ENCODE measurements around the gene GPC6. TPM values are rescaled to one million over a fixed set of nuclear protein-coding genes. Genes with fewer than 3 reads are reported as not detected.

Gene GPC6
- total RNA-seq, 1 experiment from 2014 or later = 0.22 TPM

GRCh38 chr13:93936901-93937300 lies 710.3 kb downstream of the GPC6 start:
- POLR2A ChIA-PET = no interaction called here
- Histone ChIP-seq H3K27ac (ENCODE audit: low read depth, low read length) (no peak overlapping the region), H3K4me1 (ENCODE audit: control insufficient read depth in 1 of 2, insufficient read depth in 2 of 2, low read length in 2 of 2) (no peaks in the 10 kb centered on the region), H2AFZ (ENCODE audit: low read depth, low read length, poor library complexity, severe bottlenecking) (no peak overlapping the region), H4K20me1 (ENCODE audit: insufficient read depth) (no peaks in the 10 kb centered on the region), H3K79me2 (ENCODE audit: insufficient read depth, low read length) (no peaks in the 10 kb centered on the region), H3K9ac (ENCODE audit: low read length) (no peak overlapping the region), H3K9me3 (ENCODE audit: control insufficient read depth in 1 of 2, insufficient read depth in 1 of 2, low read depth in 1 of 2, low read length in 2 of 2) (peaks cover 7 to 12% of the 10 kb centered on the region in 2 experiments; a peak in 2 of 4 replicates), H3K4me3 (replicated peaks in 1 of 2; ENCODE audit: low read depth in 1 of 2, low read length in 2 of 2) (no peak overlapping the region), H3K4me2 (ENCODE audit: low read length) (no peak overlapping the region), H3K27me3 (ENCODE audit: insufficient read depth, low read length) (no peaks in the 10 kb centered on the region), H3K9me2 (ENCODE audit: insufficient read depth) (no peaks in the 10 kb centered on the region), H3K36me3 (ENCODE audit: control insufficient read depth in 1 of 2, insufficient read depth in 2 of 2, low read length in 2 of 2) (no peaks in the 10 kb centered on the region)
- RAD21 ChIA-PET (ENCODE audit: low non-redundant PET in 1 of 2, low total read pairs in 2 of 2, uncharacterized antibody in 2 of 2, unreplicated experiment in 2 of 2) = no interaction called here
- TF ChIP-seq CTCF (IDR thresholded peaks at IDR 0.05 in 2 of 3, conservative IDR thresholded peaks at IDR 0.05 in 1 of 3; ENCODE audit: borderline replicate concordance in 1 of 3, insufficient read depth in 1 of 3, low read depth in 2 of 3, low read length in 2 of 3) = no peak
- TF ChIP-seq POLR2AphosphoS5 (IDR thresholded peaks at IDR 0.05; ENCODE audit: low read depth, low read length) = no peak
- TF ChIP-seq ZNF274 (IDR thresholded peaks at IDR 0.05; ENCODE audit: low read depth, low read length) = no peak
- no peak for TF ChIP-seq CEBPB (IDR thresholded peaks at IDR 0.05; ENCODE audit: low read depth)
- TF ChIP-seq YY1 (IDR thresholded peaks at IDR 0.05; ENCODE audit: extremely low read depth, insufficient replicate concordance, low read depth, low read length) = no peak
- TF ChIP-seq EGR1 (IDR thresholded peaks at IDR 0.05; ENCODE audit: low read depth) = no peak
- no peak for TF ChIP-seq SIN3A (IDR thresholded peaks at IDR 0.05; ENCODE audit: low read depth)
- no peak for TF ChIP-seq SP1 (IDR thresholded peaks at IDR 0.05; ENCODE audit: low read depth)
- TF ChIP-seq EZH2phosphoT487 (IDR thresholded peaks at IDR 0.05; ENCODE audit: borderline replicate concordance) = no peak
- no peak for TF ChIP-seq POLR2A (IDR thresholded peaks at IDR 0.05; ENCODE audit: borderline replicate concordance, extremely low read depth, insufficient read depth, insufficient read length)
- no peak for TF ChIP-seq FOSL1 (IDR thresholded peaks at IDR 0.05; ENCODE audit: low read depth)
- TF ChIP-seq, protein P1, sequence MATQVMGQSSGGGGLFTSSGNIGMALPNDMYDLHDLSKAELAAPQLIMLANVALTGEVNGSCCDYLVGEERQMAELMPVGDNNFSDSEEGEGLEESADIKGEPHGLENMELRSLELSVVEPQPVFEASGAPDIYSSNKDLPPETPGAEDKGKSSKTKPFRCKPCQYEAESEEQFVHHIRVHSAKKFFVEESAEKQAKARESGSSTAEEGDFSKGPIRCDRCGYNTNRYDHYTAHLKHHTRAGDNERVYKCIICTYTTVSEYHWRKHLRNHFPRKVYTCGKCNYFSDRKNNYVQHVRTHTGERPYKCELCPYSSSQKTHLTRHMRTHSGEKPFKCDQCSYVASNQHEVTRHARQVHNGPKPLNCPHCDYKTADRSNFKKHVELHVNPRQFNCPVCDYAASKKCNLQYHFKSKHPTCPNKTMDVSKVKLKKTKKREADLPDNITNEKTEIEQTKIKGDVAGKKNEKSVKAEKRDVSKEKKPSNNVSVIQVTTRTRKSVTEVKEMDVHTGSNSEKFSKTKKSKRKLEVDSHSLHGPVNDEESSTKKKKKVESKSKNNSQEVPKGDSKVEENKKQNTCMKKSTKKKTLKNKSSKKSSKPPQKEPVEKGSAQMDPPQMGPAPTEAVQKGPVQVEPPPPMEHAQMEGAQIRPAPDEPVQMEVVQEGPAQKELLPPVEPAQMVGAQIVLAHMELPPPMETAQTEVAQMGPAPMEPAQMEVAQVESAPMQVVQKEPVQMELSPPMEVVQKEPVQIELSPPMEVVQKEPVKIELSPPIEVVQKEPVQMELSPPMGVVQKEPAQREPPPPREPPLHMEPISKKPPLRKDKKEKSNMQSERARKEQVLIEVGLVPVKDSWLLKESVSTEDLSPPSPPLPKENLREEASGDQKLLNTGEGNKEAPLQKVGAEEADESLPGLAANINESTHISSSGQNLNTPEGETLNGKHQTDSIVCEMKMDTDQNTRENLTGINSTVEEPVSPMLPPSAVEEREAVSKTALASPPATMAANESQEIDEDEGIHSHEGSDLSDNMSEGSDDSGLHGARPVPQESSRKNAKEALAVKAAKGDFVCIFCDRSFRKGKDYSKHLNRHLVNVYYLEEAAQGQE (IDR thresholded peaks at IDR 0.05; ENCODE audit: low read depth) = no peak
- no peak for TF ChIP-seq SRF (IDR thresholded peaks at IDR 0.05; ENCODE audit: low read depth)
- no peak for TF ChIP-seq ELF1 (IDR thresholded peaks at IDR 0.05; ENCODE audit: borderline replicate concordance, low read depth)
- TF ChIP-seq CBX3 (IDR thresholded peaks at IDR 0.05; ENCODE audit: low read depth) = no peak
- no peak for TF ChIP-seq ZBTB33 (IDR thresholded peaks at IDR 0.05; ENCODE audit: extremely low read depth, insufficient replicate concordance, low read length)
- no peak for TF ChIP-seq JUND (IDR thresholded peaks at IDR 0.05)
- no peak for TF ChIP-seq EZH2 (IDR thresholded peaks at IDR 0.05)
- TF ChIP-seq RAD21 (IDR thresholded peaks at IDR 0.05; ENCODE audit: low read depth) = no peak
- intact Hi-C loops (cut with micrococcal nuclease) = no loop called here
- no peak for ATAC-seq
- CTCF ChIA-PET = no interaction called here
- no TSS peak for BruUV-seq (replicated peaks)
- no peak for DNase-seq (ENCODE audit: low read depth, low spot score)
